ENCODE results near the gene USPL1. TPM values are rescaled to one million over a fixed set of nuclear protein-coding genes. Genes with fewer than 3 reads are reported as not detected.
A peak's percentile ranks its signal among the peaks of the same experiment; 100 is the strongest.

The USPL1 gene
- total and polyA plus RNA-seq, 2 of the 13 experiments (the other 11 are each of a cell fraction or from before 2014, with no cell fraction given) = 13.7 to 15.9 TPM

- no peak for TF ChIP-seq RARG (CRISPR knock-in tag; IDR thresholded peaks at IDR 0.05; ENCODE audit: low read depth)
- TF ChIP-seq STAT6 (CRISPR knock-in tag; IDR thresholded peaks at IDR 0.05; ENCODE audit: borderline replicate concordance) = 0 out of 2 replicates have a peak, but pooled peaks have one; percentile 3
- TF ChIP-seq FOXP4 (CRISPR knock-in tag; IDR thresholded peaks at IDR 0.05) = no peak
- no peak for TF ChIP-seq BORCS8-MEF2B (CRISPR knock-in tag; IDR thresholded peaks at IDR 0.05)
- TF ChIP-seq TBP (CRISPR knock-in tag; IDR thresholded peaks at IDR 0.05) = no peak
- TF ChIP-seq ZNF329 (CRISPR knock-in tag; IDR thresholded peaks at IDR 0.05; ENCODE audit: low read depth) = no peak
- no peak for TF ChIP-seq KDM3A (CRISPR knock-in tag; IDR thresholded peaks at IDR 0.05; ENCODE audit: low read depth)
- no peak for TF ChIP-seq FLYWCH1 (CRISPR knock-in tag; IDR thresholded peaks at IDR 0.05)
- TF ChIP-seq ZBTB20 (CRISPR knock-in tag; IDR thresholded peaks at IDR 0.05; ENCODE audit: borderline replicate concordance, low read depth) = no peak
- TF ChIP-seq TSC22D2 (CRISPR knock-in tag; IDR thresholded peaks at IDR 0.05; ENCODE audit: borderline replicate concordance) = no peak
Measured at GRCh38 chr13:30618186-30618929, 638 bp downstream of the USPL1 start (continued).
